SIG-M5 treated with dmso at 0.1 percent for 504 hours (cell line): ENCODE results near the gene ADAMTS17.
A peak's percentile ranks its signal among the peaks of the same experiment; 100 is the strongest.
"Not testable (repeated sequence)": the region's sequence is repeated elsewhere in the genome, so short reads cannot be mapped to it uniquely, and the experiment has no call there.

Experiments
- DNase-seq: peaks from one replicate; lab custom pipeline; 2025; ENCODE audit not compliant: unreplicated experiment; lab: John Stamatoyannopoulos, UW

Gene ADAMTS17

DNA sequence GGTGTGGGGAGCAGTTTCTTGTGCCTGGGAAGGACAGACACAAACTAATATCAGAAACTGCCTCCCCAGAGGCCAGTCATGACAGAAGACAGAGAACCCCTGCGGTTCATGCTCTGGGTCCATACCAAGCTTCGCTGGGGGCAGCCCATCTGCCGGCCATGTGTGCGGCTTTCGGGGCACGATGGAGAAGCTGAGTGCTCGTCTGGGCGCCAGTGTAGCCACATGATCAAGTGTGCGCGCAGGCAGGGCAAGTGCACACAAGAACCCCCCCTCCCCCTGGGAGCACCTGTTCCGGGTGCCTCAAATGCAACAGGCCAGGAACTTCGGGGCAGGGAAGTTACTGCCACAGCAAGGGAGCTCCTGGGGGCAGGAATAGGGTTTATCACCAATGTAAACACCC is 1.8 kb downstream of the ADAMTS17 start:
- no peak for DNase-seq

DNA sequence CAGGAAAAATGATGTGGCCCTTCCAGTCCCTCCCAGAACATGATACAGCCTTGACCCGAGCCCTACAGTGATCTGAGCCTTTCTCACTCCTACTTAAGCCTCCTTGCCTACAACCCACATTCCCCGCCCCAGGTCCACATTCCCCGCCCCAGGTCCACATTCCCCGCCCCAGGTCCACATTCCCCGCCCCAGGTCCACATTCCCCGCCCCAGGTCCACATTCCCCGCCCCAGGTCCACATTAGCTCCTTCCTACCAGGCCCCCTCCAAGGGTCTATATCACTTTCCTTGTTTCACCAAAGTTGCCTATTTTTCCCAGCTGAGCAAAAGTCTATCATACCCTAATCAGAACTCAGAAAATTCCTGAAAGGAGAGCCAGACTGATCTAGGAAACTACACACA is 2.3 kb downstream of the ADAMTS17 start:
- DNase-seq = not testable (repeated sequence)

DNA sequence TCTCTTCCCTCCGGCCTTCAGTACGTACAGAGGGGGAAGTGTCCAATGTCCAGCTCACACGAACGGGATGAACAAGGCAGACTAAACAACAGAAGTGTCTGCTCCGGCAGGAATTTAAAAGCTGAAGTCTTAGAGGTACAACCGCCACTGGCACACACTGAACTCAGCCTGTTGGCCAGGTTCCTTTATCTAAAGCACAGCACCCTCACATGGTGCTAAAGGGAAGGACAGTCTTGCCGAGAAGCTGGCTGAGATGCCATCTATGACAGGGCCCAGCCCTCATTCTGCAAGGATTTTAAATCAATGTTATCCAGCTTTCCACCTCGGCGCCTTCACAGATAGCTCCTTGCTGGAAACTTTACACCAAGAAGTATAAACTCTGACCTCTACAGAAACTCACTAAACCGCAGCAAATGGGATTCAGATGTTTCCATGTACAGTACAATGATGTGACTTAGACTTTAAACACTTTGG is 2.8 kb downstream of the ADAMTS17 start:
- peak; percentile 80 for DNase-seq

DNA sequence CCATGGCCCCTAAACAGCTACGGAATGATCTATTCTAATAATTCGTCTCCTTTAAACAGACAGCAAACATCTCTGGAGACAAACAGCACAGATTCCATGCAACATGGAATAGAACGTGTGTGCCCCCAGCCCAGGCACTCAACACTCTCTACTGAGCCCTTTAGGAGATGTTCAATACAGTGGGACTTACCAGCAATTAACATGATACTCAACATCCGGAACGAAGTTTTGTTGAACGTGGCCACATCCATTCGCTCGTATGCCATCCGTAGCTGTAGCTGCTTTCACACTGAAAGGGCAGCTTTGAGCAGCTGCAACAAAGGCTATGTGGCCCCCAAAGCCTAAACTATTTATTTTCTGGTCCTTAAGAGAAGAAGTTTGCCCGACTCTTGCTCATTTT is 3.5 kb downstream of the ADAMTS17 start:
- no peak for DNase-seq

DNA sequence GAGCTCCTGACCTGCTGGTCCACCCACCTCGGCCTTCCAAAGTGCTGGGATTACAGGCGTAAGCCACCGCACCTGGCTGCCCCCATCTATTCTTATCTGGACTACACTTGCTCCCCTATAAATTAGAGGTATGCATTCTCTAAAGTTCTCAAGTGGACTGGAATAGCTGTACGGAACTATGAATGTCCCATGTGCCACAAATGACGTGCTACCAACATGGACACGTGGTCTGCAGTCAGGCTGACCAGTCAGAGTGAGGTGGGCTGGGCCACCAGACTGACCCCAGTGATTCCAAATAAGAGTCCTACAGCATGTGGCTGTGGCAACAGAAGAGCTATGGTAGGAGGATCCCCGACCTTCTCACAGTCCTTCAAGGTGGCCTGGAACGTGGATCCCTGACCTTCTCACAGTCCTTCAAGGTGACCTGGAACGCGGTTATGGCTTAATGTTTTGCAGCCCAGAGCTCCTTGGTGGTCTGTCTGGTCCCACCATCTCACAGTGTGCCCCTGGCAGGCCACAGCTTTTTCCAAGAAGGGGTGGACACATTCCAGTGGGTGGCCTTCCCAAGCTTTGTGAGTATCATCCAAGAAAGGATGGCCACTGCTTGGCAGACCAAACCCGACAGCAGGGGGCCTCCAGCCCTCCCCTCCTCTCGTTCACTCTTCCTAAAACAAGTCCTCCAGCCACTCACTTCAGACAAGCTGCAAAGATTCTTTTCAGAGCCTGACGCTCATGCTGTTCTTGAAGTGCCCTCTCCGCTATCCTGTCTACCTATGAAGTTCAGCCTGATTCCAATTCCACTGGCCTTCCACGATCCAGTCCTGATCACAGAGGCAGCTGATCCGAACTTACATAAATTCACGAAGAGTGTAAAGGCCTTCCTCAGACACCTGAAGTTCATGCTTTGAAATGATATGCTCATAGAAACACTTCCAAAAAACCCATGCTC is 4.4 kb downstream of the ADAMTS17 start:
- no peak for DNase-seq

DNA sequence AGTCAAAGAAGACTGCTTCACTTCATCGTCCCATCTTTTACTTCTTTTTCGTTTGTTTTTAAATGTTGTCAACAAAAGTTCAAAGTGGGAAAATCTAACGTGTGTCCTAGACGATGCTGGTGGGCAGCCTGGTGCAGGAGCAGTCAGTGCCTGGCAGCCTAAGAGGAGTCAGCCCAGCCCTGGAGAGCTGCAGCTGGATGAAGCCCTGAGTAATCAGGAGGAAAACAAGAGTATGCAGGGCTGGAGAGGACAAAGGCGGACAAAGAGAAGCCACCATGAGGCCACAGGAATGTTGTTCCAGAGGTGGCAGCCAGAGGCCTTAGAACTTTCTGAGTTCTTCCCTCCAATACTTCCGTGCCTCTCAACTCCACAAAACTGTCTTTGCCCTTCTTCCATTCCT is 5.7 kb downstream of the ADAMTS17 start:
- DNase-seq = no peak

DNA sequence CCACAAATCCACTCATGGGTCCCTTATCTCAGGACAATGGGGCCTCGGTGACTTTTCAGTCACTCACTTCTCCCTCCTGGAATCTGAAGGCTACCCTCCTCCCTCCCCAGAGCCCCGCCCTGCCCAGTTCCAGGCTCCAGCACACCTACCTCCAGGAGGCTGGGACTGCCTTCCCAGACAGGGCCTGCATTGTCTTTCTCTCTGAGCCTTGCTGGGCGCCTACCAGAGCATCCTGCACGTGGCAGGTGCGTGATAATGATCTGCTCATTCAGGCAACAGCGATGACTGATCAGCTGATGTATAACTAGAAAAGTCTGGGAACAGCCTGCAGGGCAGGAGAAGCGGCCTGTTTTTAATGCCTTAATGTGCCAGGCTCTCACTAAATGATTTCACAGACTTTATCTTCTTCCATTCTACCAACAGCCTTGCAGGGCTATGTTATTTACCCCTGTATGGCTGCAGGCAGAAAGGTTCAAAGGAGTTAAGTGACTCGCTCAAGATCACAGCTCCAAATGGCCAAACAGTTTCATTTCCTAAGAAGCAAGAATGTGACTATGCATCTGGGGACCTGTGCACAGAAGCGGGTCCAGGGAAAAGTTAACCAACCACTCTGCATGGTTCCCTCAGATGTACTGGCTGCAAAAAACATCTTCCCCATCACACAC is 6.3 kb downstream of the ADAMTS17 start:
- DNase-seq = no peak

DNA sequence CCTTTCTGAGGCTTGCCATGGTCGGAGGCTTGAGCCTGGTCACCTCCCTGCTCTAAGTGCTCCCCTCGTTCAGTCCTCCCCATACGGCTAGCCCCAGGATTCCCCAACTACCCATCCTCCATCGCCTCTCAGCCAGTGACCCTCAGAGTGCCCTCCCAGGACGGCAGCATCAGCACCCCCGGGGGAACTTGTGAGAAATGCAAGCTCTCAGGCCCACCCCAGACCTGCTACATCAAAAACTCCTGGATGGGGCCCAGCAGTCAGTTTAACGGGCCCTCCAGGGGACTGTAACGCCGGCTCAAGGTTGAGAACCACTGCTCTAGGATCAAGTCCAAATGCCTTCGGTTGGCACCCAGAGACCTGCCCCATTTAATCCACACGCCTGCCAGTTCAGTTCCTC is 6.9 kb downstream of the ADAMTS17 start:
- no peak for DNase-seq

DNA sequence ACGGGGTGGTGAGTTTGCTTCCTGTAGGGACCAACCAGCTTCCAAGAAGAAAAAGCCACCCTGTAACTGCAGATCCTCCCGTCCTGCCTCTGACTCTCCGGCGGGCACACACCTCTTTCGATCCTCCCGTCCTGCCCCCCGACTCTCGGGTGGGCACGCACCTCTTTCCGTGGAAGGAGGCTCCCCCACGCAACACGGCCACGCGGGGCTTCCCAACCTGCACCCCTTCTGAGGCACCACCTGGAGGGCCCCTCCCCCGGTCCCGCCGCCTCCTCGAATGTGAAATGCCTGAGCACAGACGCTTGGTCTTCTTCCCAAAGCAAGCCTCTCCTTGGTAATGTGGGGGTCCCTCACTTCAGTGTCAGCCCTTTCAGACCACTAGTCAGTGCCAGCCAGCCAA is 7.3 kb downstream of the ADAMTS17 start:
- no peak for DNase-seq

DNA sequence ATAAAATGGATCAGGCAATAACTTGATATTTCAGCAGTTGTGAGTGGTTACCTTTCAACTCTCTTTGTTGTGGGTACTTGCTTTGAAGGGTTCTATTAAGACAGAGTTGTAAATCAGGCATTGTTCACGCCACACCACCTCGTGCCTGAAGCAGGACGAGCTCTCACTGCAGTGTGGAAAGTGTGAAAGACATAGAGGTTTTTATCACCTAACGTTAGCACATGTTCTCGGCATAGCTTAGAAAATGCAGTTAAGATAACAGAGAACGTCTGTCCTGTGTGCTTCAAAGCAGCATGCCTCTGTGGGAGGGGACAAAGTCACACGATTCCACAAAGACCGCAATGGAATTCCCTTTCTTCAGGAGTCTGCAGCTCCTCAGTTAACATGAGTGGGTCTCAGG is 7.8 kb downstream of the ADAMTS17 start:
- no peak for DNase-seq

DNA sequence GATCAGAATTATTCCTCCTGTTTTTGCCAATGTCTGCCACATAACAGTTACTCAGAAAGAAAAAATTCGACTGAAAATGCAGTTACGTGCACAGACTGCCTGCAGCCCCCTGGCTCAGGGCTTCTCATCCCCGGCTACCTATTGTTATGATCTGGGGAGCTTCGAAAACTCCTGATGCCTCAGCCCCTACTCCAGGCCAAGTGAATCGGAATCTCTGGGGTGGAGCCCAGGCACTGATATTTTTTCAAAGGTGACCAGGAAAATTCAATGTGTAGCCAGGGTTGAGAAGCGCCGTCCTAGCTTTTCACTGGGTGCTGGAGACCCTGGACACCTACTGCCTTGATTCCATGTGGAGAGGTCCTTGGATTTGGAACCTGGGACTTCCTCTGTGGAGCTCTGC is 8.5 kb downstream of the ADAMTS17 start:
- no peak for DNase-seq

DNA sequence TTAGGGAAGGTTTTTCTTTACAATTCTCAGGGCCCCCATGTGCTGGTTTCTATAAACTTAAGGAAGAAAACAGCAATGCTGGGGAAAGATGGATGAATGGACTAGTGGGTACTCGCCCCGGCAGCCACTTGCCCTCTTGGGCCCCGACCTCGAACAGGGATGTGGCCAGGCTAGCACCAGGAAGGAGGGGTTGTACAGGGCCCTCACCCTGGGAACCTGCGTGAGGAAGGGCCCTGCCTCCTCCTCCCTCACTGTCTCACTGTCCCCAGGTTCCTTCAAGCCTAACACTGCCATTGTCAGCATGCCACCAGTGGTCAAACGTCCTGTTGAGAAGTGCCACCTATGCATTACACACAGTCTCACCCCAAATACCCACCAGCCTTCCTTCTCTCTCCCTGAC is 9.1 kb downstream of the ADAMTS17 start:
- no peak for DNase-seq

DNA sequence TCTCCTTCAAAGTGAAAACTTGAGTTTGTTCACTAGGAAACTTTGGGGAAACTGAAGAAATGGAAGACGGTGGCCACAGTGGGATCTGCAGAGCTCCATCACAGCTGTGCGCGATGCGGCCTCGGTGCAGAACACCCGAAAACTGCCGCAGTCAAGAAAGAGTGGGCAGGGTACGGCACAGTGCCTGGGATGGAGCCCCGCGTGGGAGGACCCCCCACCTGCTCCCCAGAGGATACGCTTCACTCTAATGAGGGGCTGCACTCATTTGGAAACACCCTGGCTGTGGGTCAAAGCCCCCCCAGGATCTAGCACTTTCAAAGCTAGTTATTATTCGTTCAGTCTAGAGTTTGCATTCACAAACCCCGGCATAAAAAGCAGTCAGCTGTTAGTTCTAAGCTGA is 9.5 kb downstream of the ADAMTS17 start:
- DNase-seq = no peak

DNA sequence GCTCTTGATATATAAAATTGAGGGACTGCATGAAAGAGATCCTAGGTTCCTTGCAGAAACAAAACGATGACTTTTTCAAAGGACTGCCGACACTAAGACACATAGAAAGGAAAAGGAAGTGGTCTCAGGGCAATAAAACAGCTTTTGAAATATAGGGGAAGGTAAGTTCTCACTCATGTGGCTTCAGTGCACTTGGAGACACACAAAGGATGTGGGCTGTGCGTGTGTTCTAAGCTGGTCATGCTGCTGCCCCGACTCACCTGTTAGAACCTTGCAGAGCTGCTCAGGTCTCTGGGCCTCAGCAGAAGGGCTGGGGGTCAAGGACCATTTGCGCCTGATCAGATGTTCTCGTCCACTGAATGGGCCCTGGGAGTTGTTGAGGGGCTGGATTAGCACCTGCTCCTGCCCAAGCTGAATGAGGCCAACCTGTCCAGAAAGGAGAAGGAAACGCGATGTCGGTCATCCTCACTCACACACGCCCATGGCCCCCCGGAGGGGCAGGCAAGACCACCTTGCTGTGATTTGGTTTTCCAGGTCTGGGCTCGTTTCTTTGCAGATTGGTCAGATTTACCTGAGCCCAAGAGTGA is 11.1 kb downstream of the ADAMTS17 start:
- no peak for DNase-seq

DNA sequence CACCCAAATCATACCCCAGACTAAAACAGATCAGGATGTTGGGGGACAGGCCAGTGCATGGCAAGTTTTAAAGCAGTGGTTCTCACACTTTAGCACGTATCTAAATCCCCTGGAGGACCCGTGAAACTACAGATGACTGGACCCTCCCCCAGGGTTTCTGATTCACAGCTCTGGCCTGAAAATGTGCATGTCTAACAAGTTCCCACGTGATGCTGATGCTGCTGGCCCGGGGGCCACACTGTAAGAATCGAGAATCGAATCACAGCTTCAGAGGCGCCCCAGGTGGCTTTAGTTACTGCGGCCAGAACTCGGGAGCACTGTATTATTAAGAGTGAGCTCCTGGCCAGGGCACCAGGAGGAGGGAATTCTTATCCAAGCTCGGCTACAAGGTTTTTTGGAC is 11.6 kb downstream of the ADAMTS17 start:
- no peak for DNase-seq

DNA sequence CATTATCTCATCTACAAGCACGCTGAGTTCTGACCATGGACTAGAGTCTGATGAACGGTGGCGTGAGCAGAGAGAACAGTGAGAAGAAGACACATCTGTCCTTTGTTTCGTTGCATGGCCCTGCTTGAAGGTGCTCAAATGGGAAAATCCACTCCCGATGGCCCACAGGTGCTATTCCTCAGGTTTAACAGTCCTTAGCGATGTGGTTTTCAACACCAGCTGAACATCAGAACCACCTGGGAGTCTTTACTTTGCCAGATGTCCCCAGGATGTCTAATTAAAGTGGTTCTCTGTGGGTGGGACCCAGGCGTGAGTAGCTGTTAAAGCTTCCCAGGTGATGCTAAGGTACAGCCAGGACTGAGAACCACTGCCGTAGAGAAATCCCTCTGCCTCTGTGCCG is 13.0 kb downstream of the ADAMTS17 start:
- no peak for DNase-seq

DNA sequence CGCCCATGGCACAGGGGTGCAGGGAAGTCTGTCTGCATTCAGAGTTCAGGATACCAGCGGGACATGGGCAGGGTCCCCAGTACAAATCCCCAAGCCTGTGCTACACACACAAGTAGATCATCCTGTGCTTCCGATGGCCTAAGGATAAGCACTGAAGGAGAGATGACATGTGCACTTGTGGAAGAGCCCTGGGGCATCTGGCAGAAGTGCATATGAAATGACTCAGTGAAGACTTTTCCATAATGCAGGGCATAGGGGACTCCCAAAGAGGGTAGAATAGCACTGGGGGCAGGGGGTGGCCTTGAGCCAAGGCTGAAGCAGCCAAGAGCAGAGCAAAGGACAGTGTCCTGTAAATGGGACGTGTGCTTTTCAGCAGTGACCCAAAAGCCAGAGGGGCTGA is 22.9 kb downstream of the ADAMTS17 start:
- DNase-seq = no peak

DNA sequence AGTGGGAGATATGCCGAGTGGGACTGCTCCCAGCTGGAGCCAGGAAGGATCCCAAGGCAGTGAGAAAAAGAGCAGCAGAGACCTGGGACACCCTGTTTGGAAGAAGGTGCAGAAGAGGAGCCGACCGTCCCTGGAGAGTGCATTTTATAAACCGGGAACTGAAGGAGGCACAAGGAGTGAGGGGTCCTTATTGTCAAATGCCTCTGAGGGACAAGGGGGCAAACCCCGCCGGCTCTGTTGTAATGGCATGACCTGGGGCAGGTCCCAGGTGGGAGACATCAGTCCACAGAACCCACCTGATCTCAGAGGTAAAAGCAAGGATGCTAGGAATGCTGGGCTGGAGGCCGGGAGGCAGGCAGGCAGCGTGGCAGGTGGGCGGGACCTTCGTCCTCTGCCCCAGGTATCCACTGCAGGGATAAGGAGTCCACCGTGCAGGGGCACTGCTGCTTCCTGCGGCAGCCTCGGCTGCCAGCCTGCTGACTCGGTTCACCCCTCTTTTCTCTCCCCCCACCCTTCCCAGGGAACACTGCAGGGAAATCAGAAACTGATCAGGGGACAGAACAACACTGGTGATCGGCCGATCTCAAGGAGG is 26.9 kb downstream of the ADAMTS17 start:
- no peak for DNase-seq

DNA sequence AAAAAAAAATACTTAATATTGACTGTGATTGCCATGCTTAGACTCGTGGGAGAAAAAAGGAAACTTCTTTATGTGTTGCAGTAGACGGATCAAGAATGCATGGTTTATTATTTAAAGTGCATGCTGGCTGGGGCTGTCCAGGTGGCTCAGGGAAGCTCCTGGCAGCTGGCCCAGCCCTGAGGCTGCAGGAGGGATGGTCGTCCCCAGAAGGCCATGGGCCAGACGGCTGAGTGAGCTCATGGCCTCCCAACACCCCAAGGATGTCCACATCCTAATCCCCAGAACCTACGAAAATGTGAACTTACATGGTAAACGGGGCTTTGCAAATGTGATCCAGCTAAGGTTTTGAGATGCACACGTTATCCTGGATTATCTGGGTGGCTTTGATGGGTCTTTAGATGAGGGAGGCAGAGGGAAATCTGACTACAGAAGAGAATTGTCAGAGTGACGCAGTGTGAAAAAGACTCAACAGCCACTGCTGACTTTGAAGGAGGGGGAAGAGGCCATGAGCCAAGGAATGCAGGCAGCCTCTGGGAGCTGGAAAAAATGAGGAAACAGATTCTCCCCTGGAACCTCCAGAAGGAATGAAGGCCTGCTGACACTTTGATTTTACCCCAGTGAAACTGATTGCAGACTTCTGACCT is 29.8 kb downstream of the ADAMTS17 start:
- no peak for DNase-seq

DNA sequence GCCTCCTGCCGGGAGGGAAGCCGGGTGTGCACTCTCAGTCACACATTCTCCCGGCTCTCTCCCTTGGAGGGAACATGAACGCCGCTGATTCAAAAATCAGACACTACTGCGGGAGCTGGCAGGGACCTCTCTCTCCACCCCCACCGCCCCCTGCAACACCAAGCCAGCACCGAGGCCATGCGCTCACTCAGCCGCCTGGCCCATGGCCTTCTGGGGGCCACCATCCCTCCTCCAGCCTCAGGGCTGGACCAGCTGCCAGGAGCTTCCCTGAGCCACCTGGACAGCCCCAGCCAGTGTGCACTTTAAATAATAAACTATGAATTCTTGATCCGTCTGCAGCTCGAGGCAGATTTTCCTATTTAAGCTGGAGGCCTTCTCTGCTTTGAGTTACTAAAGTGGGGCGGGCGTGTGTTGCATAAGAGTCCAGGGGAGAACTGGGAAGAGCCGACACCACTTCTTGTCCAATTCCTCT is 30.6 kb downstream of the ADAMTS17 start:
- DNase-seq = no peak
